GM12892 (cell line): ENCODE measurements around the gene SSUH2.

Experiments
- DNase-seq: peaks from one replicate; pipeline ENCODE4 v3.0.0; 2011; ENCODE audit not compliant: insufficient read length
- FAIRE-seq: peaks from 2 replicates; lab custom pipeline; 2011; peaks lifted over from hg19 to GRCh38; lab: Jason Lieb, UNC
- POLR2A ChIP-seq: IDR thresholded peaks from 2 replicates; pipeline ENCODE4 v1.6.1; 2011; ENCODE audit warnings: low read depth, low read length, control low read depth
- POLR2AphosphoS5 ChIP-seq: IDR thresholded peaks from 2 replicates; pipeline ENCODE4 v1.6.1; 2011; ENCODE audit warnings: low read depth, low read length, control low read depth
- TAF1 ChIP-seq: IDR thresholded peaks from 2 replicates; pipeline ENCODE4 v1.6.1; 2011; ENCODE audit warnings: low read depth, mild to moderate bottlenecking, control low read depth, low read length, borderline replicate concordance

Gene SSUH2

DNA sequence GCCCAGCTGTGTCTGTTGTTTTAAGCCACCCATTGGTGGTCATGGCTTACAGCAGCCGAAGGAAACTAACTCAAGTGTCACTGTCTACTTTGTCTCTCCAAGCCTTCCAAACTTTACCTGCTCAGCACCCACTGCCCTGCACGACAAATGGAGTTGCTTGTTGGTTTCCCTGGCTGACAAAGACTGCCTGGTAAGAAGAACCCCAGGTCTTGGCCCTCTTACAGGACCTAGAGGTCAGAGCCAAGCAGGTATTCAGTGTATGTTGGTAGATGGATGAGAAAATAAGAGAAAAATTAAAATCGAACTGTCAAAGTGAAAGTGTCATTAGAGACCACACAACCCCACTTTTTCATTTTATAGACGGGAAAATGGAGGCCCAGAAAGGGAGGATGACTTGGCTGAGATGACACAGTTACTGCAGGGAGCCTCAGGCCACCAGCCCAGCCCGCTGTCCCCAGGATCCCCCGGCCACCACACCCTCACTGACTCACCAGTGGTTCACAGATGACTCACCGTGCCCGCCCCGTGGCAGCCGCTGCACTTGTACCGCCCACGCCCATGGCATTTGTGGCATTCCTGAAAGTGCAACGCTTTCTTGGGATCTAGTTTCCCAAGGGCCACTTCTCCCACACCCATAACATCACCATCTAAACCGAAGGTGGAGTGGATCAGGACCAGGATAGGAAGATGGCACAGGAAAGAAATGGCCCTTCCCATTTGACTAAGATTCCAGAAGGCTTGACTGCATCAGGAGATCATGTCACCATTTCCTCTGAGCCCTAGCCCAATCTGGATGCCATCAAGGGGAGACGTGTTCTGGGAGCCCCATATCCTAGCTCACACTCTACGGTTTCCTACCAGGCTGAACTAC is 15.2 kb downstream of the SSUH2 start:
- no peak for TF ChIP-seq POLR2A
- no peak for TF ChIP-seq POLR2AphosphoS5
- TF ChIP-seq TAF1 = no peak
- FAIRE-seq = peak; percentile 65
- DNase-seq = no peak

DNA sequence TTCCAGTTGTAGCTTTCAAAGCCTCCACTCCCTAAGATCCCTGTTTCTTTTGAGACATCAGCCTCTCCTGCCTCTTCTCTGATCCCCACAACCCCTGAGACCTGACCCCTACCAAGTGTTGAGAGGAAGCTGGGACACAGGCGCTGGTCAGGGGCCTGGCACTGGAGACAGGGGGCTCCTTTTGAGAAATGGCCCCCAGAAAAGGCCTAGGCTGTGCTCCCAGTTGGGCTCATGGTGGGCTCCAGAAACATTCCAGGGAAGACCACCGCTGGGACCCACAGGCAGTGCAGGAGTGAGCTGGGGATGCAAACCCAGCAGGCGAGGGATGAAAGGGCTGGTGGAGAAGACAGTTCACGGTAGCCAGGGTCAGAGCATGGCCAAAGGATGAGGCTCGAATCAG is 16.6 kb downstream of the SSUH2 start:
- FAIRE-seq (no peak), DNase-seq (no peak)
- TF ChIP-seq POLR2AphosphoS5 (no peak), TAF1 (no peak)

DNA sequence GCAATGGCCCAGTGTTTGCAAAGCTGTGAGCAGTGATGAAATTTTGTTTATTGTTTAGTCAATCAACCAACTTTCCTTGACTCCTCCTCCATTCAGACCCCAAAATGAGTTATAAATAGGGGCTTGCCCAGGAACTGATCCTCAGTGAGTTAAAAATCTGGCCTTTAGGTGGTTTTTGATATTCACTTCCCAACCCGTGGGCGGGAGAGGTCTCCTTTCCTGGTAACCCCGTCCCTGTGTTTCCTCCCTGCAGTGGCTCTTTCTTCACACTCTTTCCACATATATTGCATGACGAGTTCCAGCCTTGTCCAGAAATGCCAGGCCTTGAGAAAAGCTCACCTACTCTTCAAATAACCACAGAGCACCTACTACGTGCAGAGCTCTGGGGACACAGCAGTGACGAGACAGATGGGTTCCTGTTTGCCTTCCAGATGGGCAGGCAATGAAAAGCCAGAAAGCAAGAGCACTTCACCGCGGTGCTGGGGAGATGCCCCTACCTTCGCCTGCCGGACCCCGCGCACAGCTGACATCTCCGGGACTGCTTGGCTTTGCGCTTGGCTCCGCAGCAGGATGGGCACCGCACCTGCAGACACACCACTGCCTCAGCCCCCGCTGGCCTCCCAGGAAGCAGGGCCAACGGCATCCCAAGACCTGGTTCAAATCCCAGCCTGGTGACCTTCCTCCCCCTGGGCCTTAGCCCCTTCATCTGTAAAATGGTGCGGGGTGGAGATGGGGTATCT is 17.2 kb downstream of the SSUH2 start:
- DNase-seq (no peak), FAIRE-seq (no peak)
- TF ChIP-seq POLR2AphosphoS5 (no peak), POLR2A (no peak), TAF1 (no peak)

DNA sequence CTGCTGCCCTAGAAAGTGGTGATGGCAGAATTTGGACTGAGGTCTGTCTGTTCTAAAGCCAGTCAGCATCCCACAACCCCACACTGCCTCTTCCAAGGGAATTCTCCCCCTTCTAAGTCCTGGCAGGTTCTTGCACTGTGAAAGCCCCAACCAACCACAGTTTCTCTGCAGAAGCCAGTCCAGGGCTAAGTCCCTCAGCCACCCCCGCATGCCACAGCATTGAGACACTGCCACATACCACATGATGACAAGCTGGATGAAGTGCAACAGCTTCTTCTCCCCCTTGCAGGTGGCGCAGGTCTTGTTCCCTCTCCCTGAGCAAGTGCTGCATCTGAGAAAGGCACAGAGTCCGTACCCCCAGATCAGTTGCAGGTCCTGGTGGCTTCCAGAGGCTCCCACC is 18.6 kb downstream of the SSUH2 start:
- TF ChIP-seq POLR2A (no peak), POLR2AphosphoS5 (no peak)
- no peak for DNase-seq
- FAIRE-seq = no peak

DNA sequence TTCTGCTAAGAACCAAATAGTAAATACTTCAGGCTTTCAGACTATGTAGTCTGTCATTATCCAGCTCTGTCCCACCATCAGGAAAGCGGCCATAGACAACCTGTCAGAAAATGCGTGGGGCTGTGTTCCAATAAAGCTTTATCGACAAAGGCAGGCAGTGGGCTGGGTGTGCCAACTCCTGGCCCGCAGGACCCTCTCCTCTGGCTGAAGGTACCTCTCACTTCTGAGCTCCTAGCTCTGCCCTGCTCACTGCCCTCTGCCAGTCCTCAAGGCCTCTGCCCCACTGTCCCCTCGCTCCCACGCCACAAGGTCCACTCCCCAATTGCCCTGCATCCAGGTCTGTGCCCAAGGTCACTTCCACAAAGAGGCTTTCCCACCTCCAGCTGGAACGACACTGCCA is 20.0 kb downstream of the SSUH2 start:
- DNase-seq = no peak
- FAIRE-seq = no peak
- TF ChIP-seq POLR2A = no peak
- TF ChIP-seq POLR2AphosphoS5 = no peak
- TF ChIP-seq TAF1 = no peak

DNA sequence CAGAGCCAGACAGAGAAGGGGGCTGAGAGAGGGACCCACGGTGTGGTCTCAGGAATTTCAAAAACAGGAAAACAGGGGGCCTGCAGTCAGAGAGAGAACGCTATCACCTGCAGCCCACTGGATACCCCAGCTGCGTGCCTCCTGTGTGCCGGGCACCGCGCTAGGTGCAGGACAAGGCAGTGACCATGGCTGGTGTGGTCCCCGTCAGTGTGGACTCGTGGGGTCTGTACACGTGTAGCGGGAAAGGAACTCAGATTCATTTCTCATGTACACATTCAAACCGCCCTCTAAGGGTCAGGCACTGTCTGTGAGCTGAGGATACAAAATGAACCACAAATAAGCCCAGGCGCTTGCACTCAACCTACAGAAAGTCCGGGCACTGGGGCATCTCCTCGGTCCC is 20.9 kb downstream of the SSUH2 start:
- no peak for DNase-seq
- no peak for FAIRE-seq
- no peak for TF ChIP-seq POLR2AphosphoS5
- no peak for TF ChIP-seq POLR2A
- no peak for TF ChIP-seq TAF1

DNA sequence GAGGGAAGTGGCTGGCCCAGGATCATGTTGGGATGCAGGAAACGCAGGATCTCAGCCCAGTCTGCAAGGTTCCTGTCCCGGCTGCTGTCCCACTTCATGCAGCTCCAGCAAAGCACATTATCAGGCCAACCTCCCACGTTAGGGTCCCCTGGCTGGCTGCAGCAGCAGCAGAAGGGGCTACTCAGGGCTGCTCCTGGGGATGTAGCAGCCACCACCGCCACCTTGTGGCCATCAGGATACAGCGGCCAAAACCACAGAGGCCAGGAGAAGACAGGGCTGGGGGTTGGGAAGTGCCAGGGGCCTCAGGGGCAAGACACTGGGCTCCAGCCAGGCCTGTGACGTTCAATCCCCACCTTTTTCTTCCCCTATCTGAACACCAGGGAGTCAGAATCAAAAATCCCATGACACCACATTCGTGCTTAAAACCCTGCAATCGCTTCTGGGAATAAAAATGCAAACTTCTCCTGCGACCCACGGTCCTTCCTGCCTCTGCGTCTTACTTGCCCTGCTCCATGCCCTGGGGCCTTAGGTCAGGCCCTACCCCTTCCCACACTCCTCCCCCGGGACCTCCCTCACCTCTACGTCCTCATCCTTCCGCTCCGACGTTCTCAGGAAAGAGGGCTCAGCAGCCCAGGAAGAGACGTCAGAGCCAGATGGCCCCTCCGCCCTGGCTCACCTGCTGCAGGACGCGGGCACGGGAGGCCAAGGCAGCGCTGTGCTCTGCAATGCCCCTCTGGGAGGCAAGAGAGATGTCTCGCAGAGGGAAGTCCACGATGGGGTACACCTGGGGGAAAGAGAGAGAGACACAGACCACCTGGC is 21.5 kb downstream of the SSUH2 start:
- DNase-seq (peak; percentile 80), FAIRE-seq (peak; percentile 92)
- TF ChIP-seq TAF1 = no peak
- no peak for TF ChIP-seq POLR2AphosphoS5
- no peak for TF ChIP-seq POLR2A

DNA sequence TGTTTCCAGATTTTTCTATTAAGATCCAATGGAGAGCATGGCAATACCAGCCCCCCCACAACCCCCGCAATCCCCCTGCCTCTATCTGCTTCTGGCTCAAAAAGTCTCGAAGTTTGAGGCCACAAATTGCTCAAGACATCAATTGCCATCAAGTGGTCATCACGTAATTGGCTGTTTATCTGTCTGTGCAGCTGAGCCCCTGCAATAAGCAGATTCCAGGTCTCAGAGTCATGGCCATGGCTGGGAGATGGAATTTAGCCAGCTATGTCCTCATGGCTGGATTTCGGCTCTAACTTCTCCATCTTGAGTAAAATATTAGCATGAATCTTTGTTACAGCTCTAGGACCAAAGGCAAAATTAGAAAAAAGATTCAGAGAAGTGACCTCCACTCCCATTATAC is 22.7 kb downstream of the SSUH2 start:
- no peak for TF ChIP-seq POLR2A
- TF ChIP-seq POLR2AphosphoS5 = no peak
- TF ChIP-seq TAF1 = no peak
- no peak for DNase-seq
- FAIRE-seq = no peak

DNA sequence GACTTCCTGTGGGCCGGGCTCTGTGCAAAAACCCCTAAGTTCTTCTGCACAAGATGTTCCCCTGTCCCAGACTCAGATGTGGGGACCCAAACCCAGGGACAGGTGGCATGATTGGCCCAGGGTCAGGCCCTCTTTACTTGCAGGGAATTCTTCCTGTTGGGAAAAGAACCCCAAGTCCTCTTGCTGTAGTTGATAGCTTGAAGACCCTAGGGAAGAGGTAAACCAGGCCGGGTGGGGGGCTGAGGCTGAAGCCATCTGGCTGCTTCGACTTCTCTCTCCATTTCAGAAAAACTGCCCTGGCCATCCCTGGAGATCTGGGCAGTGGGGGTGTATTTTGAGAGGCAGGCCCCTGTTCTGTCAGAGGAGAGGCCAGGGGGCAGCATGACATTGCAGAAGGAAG is 23.5 kb downstream of the SSUH2 start:
- DNase-seq (no peak), FAIRE-seq (no peak)

DNA sequence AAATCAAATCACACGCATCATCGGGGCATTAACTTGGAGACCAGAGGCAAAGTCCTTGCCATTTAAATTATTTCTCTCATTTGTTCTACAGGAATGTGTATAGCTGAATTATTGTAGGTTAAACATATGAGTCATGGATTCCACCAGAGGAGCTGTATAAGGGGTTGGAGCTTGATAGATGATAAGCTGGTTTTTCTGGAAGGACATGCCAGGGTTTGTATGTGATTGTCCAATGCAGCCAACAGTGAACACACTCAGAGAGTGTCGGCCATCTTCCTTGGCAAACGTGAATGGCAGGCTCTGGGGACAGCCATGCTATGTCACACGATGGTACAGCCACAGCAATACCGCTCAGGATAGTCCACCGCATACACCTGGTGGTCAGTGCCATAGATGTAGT is 25.1 kb downstream of the SSUH2 start:
- FAIRE-seq (no peak), DNase-seq (no peak)
- TF ChIP-seq POLR2AphosphoS5 (no peak), TAF1 (no peak), POLR2A (no peak)

More for the DNA sequence above, 23.5 kb downstream of the SSUH2 start:
- TF ChIP-seq POLR2A (no peak), TAF1 (no peak), POLR2AphosphoS5 (no peak)

DNA sequence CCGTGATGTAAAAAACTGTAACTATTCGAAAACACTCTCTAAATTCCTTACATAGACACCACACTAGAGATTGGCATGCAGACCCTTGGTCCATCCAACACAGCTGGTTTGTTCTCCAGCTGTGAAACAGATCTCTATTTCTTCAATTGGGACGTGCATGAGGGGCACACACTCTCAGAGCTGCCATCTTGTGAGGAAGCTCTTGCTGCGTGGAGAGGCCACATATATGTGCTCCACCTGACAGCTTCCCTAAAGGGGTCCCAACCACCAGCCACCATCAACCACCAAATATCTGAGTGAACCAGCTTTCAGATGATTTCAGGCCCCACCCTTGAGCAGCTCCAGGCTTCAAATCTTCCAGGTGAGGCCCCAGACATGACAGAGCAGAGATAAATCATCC is 25.6 kb downstream of the SSUH2 start:
- no peak for DNase-seq
- TF ChIP-seq POLR2AphosphoS5 (no peak), TAF1 (no peak), POLR2A (no peak)
- no peak for FAIRE-seq

DNA sequence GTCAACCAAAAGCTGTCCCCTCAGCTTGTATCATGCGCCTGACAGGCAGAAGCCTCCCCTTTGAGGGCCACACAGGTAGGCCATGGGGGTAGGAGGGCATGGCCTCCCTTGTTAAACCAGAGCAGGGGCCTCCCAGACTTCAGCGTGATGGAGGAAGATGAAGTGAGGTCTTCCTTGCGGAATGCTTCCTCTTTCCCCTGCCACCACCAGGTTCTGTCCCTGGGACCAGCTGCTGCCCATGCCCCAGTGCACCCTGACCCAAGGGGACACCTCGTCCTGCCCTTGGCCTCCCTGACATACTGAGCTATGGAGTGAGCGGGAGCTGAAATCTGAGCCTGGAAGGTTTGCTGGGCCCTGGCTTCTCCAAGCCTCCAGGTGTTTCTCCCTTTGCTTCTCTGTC is 26.7 kb downstream of the SSUH2 start:
- TF ChIP-seq POLR2AphosphoS5 (no peak), POLR2A (no peak), TAF1 (no peak)
- FAIRE-seq (no peak), DNase-seq (no peak)
